HG03097 (cell line): ENCODE measurements around the gene LRP4.
"Not testable (repeated sequence)": the region's sequence is repeated elsewhere in the genome, so short reads cannot be mapped to it uniquely, and the experiment has no call there.

Experiments used
- ATAC-seq: cut with Tn5 transposase; IDR thresholded peaks from one replicate; pipeline ENCODE4 v1.9.1; 2021; ENCODE audit not compliant: unreplicated experiment, low FRiP score

The LRP4 gene

GRCh38 chr11:46928701-46929100, 10.4 kb upstream of the LRP4 start:
- ATAC-seq, result not testable (repeated sequence)

GRCh38 chr11:46927928-46928327, 9.6 kb upstream of the LRP4 start:
- ATAC-seq, result not testable (repeated sequence)

DNA sequence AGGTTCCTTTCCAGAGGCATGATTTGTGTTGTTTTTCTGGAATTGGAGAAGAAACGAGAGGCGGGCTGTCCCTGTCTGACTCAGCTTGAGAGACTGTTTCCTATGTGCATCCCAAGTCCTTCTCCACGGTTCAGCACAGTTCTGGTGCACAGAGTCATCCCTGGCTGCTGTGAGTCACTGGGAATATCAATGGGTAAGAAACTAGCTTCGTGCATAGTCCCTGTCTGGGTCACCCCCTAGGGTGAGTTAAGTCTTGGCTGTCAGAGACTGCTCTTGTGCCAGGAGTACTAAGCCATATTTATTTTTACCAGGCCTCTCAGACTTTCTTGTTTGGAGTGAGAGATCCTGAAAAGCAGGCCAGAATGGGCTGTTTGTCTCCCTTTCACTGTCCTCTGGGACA, 2.4 kb upstream of the LRP4 start:
- ATAC-seq, result no peak

DNA sequence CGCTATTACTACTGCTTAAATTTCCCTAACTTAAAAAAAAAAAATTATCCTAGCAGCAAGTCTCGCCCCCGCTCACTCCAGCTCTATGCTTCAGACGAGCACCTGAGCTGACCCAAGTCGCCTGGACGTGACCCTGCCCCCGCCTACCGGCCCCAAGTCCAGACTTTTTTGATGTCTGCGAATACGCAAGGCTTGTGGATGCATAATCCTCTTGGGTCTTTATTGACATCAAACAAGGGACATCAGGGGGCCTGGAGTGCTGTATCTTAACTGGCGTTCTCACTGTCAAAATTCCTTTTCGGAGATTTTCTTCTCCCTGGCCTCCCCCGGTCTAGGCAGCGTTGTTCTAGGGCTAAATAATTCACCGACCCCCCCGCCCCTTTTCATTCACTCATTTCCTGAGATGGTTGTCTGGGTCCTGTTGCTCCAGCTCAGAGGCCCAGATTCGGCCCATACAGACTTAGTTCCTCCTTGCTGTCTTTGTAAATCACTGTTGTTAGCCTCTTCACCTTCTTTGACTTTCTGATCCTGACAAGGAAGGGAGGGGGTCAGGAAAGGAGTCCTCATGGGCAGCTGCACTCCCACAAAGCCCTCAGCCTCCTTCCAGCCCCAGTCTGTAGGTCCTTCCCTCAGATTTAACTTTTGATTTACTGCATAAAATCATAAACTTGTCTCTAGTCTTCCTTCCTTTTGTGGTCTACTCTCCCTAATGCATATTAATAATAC, 601 bp upstream of the LRP4 start:
- no peak for ATAC-seq

- no peak for ATAC-seq
These were observed 628 bp downstream of the LRP4 start for GRCh38 chr11:46917762-46918082.

DNA sequence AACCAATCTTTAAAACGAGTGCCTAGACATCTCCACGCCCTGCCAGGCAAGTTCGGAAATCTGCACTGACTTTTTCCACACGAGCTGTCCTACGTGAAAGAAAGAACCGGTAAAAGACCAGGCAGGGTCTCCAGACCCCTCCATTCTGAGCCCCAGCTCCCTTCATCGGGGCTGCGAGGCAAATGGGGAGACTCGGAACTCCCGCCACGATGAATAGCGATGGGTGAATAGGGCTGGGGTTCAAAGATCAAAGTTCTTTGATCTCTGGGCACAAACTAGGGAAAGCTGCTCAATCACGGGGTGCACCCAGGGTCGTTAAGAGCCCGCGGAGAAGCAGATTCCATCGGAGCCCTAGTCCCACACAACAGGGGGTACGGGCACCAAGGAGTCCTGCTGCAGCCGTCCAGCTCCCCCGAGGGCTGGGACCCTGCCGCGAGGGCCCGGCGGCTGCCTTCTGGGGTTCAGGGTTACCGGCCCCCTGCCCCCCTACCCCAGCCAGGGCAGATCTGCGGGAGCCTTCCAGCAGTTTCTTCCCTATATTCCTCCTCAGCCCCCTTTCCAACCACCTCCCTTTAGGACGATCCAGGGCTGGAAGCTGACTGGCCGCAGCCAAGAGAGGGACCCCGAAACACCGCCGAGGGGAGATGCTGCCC, 1.1 kb downstream of the LRP4 start:
- no peak for ATAC-seq

- no peak for ATAC-seq
These were observed 1.9 kb downstream of the LRP4 start for GRCh38 chr11:46916286-46917108.

DNA sequence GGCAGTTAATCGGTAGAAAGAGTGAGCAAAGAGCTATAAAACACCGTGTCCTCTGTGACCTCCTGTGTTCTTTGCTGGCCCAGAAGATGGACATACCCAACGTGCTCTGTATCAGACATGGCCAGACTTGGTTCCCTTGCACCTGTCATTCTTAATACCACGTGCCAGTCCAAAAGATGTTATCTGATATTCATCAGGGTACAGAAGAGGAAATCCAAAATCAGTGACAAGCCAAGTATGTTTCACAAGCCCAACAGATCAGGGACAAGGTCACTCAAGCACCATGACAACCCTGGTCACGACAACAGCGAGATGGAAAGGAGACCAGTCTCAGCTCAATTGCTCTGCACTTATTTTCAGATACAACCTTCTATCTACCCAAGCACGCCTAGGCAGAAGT, 3.4 kb downstream of the LRP4 start:
- no peak for ATAC-seq

DNA sequence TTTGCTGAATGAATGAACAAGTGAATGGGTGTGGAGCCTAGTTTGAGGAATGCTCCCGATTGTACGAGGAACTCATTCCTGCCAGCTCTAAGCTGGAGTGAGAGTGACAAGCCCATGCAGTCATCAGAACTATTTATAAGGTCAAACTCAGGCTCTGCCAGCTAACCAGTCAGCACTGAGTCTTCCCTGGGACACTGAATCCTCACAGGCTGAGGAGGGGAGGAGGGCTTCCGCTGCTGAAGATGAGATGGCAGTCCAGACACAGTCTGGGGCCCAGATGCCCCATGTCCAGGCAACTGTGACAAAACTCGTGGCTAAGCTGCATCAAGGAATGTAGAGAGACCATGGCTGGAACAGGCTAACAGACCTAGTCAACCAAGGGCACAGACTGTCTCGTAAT, 4.0 kb downstream of the LRP4 start:
- no peak for ATAC-seq

- ATAC-seq, result no peak
These were observed 4.9 kb downstream of the LRP4 start for GRCh38 chr11:46913484-46913883.

- ATAC-seq, result no peak
These were observed 5.7 kb downstream of the LRP4 start for GRCh38 chr11:46912526-46913150.

GRCh38 chr11:46907606-46908005, 10.7 kb downstream of the LRP4 start:
- ATAC-seq, result no peak

DNA sequence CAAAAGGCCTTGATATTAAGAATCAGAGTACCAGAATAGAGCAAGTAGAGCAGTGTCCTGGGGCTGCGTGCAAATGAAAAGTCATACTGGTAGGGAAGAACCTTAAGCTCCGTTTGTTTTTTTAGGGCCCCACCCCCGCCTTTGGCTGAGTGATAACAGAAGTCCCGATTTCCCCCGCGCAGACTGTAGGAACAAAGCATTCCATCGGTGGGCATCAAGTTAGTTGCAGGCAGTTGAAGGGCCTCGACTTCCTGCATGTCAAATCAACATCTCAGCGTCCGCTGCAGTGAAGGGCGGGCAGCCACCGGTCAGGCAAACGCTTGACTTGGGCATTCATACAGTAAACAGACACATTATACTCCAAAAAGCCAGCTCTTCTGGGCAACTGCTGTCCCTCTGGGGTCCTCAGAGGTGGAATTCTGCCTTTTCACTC, 11.7 kb downstream of the LRP4 start:
- no peak for ATAC-seq

DNA sequence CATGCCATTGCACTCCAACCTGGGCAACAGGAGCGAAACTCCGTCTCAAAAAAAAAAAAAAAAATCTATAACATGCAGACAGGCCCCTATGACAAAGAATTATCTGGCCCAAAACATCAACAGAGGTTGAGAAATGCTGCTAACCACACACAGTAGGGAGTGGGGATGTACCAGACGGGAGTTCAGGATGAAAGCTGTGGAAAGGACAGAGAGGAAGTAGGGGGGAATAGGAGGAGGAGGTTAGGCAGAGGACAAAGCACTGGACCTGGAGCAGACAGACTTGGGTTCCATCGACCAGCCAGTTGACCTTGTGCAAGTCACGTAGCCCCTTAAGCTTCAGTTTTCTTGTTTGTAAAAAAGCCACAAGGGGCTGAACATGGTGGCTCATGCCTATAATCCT, 12.5 kb downstream of the LRP4 start:
- no peak for ATAC-seq

DNA sequence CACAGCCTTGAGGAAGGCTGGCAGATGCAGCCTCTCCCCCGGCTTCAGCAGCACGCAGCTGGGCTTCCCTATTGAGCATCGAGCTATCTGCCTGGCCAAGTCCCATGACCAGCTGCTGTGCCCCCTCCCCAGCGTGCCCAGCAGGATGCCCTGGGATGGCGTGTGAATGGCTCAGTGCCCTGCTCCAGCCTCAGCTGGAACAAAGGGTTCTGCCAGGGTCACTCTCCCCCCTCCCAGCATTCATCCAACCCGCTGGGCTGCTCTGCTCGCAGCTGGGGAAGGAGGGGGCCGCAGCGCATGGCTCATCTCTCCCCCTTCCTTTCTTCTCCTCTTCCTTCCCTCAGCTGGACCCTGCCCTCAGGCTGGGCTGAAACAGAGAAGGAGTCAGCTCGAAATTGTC, 14.5 kb downstream of the LRP4 start:
- no peak for ATAC-seq

DNA sequence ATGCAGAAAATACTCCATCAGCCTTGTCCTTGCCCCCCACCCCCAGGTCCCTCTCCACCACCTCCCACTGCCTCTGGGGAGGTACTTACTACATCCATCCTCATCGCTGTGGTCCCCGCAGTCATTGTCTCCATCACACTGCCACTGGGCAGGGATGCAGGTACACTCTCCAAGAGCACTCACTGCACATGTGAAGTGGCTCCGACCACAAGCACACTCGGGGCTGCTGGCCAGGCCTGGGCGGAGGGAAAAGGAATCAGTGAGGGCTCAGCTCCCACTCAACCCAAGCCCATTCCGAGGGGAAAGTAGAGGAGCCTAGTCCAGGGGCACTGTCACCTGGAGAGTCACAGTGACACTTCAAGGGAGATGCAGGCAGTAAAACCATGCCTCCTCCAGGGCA, 15.7 kb downstream of the LRP4 start:
- no peak for ATAC-seq

- no peak for ATAC-seq
These were observed 17.2 kb downstream of the LRP4 start for GRCh38 chr11:46901156-46901555.

- ATAC-seq, result no peak
These were observed 18.1 kb downstream of the LRP4 start for GRCh38 chr11:46900091-46900746.

DNA sequence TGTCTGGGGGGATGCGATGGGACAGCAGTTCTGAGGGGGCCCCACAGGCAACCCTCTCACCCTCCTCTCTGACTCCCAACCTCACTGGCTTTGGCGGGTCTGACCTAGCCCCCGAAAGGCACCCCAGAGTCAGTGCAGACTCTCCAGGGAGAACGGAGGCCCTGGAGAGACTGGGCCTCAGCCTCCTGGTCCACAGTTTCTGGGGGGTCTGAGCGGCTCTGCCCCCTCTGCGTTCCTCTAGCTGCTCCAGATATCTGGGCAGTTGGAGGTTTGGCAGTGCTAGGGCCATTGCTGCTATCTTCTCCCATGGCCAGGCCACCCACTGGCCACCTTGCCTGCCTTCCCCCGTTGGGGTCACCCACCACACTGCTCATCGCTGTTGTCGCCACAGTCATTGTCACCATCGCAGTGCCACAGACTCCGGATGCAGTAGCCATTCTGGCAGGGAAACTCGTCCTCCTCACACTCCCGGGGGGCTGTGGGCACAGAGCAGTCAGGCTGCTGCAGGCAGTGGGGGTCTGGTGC, 18.8 kb downstream of the LRP4 start:
- no peak for ATAC-seq

DNA sequence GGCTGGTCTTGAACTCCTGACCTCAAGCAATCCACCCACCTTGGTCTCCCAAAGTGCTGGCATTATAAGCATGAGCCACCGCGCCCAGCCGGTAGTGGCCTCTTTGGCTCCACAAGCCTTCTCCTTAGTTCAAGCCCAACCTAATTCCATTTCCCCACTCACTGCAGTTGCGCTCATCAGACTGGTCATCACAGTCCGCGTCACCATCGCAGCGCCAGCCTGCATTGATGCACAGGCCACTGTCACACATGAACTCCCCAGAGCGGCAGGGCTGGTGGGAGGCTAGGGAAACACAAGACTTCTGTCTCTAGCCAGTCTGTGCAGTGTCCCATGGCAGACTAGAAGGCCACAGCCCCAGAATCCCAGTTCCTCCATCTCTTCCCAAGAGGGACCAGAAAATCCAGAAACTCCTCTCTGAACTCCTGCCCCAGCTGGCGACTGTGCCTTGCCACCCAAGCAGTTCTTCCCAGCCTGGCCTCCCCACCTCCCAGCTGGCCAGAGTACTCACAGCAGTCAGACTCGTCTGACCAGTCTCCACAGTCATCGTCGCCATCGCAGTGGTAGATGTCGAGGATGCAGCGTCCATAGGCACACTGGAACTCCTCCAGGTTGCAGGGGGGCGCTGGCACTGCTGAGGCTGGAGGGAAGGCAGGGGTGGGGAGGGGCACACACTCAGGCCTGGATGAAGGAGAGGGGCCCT, 19.8 kb downstream of the LRP4 start:
- no peak for ATAC-seq
